ENCODE data around the gene TSC22D3.
A peak's percentile ranks its signal among the peaks of the same experiment; 100 is the strongest.
"Not testable (repeated sequence)": the region's sequence is repeated elsewhere in the genome, so short reads cannot be mapped to it uniquely, and the experiment has no call there.

The TSC22D3 gene

DNA sequence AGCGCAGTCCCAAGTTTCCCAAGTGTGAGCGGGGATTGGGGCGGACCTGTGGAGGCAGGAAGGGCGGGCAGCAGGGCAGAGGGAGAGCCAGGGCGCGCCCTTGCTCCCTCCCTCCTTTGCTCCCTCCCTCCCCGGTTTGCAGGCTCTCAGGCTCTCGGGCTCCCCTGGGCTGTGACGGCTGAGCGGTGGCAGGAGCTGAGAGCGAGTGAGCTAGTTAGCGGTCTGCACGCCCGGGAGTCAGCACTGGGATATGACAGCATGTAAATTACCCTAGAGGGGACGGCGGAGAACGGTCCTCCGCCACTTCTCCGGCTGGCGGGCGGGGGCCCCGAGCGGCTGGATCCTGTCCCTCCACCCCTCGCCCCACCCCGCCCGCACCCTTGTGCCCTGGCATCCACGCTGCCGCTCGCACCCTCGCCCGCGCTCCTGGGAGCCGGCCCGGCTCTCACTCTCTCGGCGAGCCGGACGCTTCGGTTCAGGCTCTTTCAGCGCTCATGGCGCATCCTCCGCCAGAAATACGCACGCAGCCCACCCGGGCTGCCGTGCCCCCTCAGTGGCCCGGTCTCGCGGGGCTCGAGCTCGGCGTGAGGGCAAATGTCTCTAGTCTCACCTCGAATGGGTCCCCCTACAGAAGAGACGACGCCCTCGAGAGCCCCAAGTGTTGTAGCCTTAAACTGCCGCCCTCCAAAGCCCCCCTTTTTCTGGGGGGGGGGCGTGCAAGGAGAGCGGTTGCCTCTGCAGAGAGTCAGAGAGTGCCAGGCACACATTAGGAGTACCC is at the start of gene TSC22D3:
Gene TSC22D3 (minus strand): TSS at position 54 of the 778 bp plus-strand sequence. CDS start 368 bp downstream, outside the sequence.
- TF ChIP-seq CTCF (IDR thresholded peaks at IDR 0.05; ENCODE audit: low read depth, low read length, missing control alignments) = no peak
- in situ Hi-C loops (cut with HindIII; ENCODE audit: low sequenced_read_pairs) = no loop called here
- DNase-seq (ENCODE audit: low read depth) = no peak
- H3K4me3 ChIP-seq (ENCODE audit: low read depth, low read length) = peak within 1 kb of the TSS; percentile 37

- DNase-seq (ENCODE audit: low read depth) = peak; percentile 37
- no peak for TF ChIP-seq CTCF (IDR thresholded peaks at IDR 0.05; ENCODE audit: low read depth, low read length, missing control alignments)
- in situ Hi-C loops (cut with HindIII; ENCODE audit: low sequenced_read_pairs) = no loop called here
- H3K4me3 ChIP-seq (ENCODE audit: low read depth, low read length) = no peak overlapping the region
Measured at GRCh38 chrX:107823456-107823855, 47.9 kb upstream of the TSC22D3 start.

GRCh38 chrX:107823042-107823441 is 47.5 kb upstream of the TSC22D3 start:
- no peak for TF ChIP-seq CTCF (IDR thresholded peaks at IDR 0.05; ENCODE audit: low read depth, low read length, missing control alignments)
- H3K4me3 ChIP-seq (ENCODE audit: low read depth, low read length) = no peak overlapping the region
- in situ Hi-C loops (cut with HindIII; ENCODE audit: low sequenced_read_pairs) = no loop called here
- no peak for DNase-seq (ENCODE audit: low read depth)

DNA sequence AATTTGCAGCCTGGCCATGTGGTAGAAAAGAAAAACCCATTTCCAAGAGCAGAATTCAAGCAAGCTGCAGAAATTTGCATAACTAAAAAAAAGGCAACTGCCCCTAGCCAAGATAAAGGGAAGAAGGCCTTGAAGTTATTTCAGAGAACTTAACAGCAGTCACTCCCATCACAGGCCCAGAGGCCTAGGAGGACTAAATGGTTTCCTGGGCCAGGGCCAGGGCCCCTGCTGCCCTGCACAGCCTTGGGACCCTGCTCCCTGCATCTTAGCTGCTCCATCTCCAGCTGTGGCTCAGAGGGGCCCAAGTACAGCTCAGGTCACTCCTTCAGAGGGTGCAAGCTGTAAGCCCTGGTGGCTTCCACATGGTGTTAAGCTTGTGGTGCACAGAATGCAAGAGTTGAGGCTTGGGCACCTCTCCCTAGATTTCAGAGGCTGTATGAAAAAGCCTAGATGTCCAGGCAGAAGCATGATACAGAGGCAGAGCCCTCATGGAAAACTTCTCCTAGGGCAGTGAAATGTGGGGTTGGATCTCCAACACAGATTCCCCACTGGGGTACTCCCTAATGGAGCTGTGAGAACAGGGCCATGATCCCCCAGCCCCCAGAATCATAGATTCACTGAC is 43.4 kb upstream of the TSC22D3 start:
- in situ Hi-C loops (cut with HindIII; ENCODE audit: low sequenced_read_pairs) = no loop called here
- no peak for DNase-seq (ENCODE audit: low read depth)
- TF ChIP-seq CTCF (IDR thresholded peaks at IDR 0.05; ENCODE audit: low read depth, low read length, missing control alignments) = no peak
- H3K4me3 ChIP-seq (ENCODE audit: low read depth, low read length) = no peak overlapping the region

DNA sequence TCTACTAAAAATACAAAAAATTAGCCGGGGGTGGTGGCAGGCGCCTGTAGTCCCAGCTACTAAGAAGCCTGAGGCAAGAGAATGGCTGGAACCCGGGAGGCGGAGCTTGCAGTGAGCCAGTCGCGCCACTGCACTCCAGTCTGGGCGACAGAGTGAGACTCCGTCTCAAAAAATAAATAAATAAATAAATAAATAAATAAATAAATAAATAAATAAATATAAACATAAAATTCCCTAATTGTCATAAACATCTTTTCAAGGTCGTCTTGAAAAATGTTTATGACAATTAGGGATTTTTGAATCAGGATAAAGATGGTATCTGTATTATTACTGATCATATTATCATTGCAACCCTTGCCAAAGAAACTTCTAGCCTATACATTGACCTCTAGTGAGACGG is 34.5 kb upstream of the TSC22D3 start:
- DNase-seq (ENCODE audit: low read depth); in situ Hi-C loops (cut with HindIII; ENCODE audit: low sequenced_read_pairs); H3K4me3 ChIP-seq (ENCODE audit: low read depth, low read length): not testable (repeated sequence)

- no peak overlapping the region for H3K4me3 ChIP-seq (ENCODE audit: low read depth, low read length)
- no peak for TF ChIP-seq CTCF (IDR thresholded peaks at IDR 0.05; ENCODE audit: low read depth, low read length, missing control alignments)
- DNase-seq (ENCODE audit: low read depth) = no peak
- in situ Hi-C loops (cut with HindIII; ENCODE audit: low sequenced_read_pairs) = no loop called here
Measured at GRCh38 chrX:107805179-107805578, 29.6 kb upstream of the TSC22D3 start.

DNA sequence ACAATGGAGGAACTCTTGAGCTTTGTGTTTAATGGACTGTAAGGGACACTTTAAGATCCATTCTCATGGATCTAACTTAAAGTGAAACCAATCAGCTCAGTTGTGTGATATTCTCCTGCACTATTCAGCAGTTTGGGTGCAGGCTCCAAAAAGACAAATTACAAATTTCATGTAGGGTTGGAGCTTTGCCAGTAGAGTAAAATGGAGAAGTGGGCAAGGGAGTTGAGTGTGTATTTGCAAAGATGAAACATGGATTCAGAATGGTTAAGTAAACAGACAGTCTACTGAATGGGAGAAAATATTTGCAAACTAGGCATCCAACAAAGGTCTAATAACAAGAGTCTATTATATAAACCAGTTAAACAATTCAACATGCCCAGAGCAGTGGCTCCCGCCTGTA is 28.8 kb upstream of the TSC22D3 start:
- H3K4me3 ChIP-seq (ENCODE audit: low read depth, low read length) = no peak overlapping the region
- no peak for DNase-seq (ENCODE audit: low read depth)
- TF ChIP-seq CTCF (IDR thresholded peaks at IDR 0.05; ENCODE audit: low read depth, low read length, missing control alignments) = no peak
- in situ Hi-C loops (cut with HindIII; ENCODE audit: low sequenced_read_pairs) = no loop called here

Measured in astrocyte of the cerebellum (primary cell).